HepG2 (cell line): ENCODE results near the gene PARS2. TPM values are rescaled to one million over a fixed set of nuclear protein-coding genes. Genes with fewer than 3 reads are reported as not detected.

Experiments used
- ARHGAP35 ChIP-seq: sonication (generic); formaldehyde crosslinking; IDR thresholded peaks from 2 replicates; pipeline ENCODE4 v1.9.0; 2022; ENCODE audit warnings: mild to moderate bottlenecking, inconsistent platforms, moderate library complexity, missing genetic modification reagents, borderline replicate concordance
- BHLHE40 ChIP-seq: IDR thresholded peaks from 2 replicates; pipeline ENCODE4 v1.6.1; 2011; ENCODE audit warnings: low read length, improper control_type of control experiment
- CREM ChIP-seq, 2 experiments: sonication (generic) in 1 of 2; formaldehyde crosslinking in 1 of 2; IDR thresholded peaks; 2 replicates each; pipeline versions ENCODE4 v1.4.0 to v1.6.1; 2016 to 2020; ENCODE audit warnings: antibody characterized with exemption in 1 of 2, mild to moderate bottlenecking in 1 of 2, missing genetic modification reagents in 1 of 2
- ESRRA ChIP-seq: sonication (generic); formaldehyde crosslinking; IDR thresholded peaks from 2 replicates; pipeline ENCODE4 v1.5.1; 2020; ENCODE audit warnings: mild to moderate bottlenecking, low read depth, missing genetic modification reagents
- FOXK2 ChIP-seq: fragments of 450-650 bp; IDR thresholded peaks from 2 replicates; pipeline ENCODE4 v1.6.1; 2016
- SALL2 ChIP-seq: sonication (generic); formaldehyde crosslinking; IDR thresholded peaks from 2 replicates; pipeline ENCODE4 v1.8.1; 2023; ENCODE audit warnings: mild to moderate bottlenecking, missing genetic modification reagents, inconsistent platforms
- SMARCC2 ChIP-seq: fragments of 450-650 bp; IDR thresholded peaks from 2 replicates; pipeline ENCODE4 v1.6.1; 2017; ENCODE audit warnings: antibody characterized with exemption, mild to moderate bottlenecking
- SNAPC2 ChIP-seq: sonication (generic); formaldehyde crosslinking; IDR thresholded peaks from 2 replicates; pipeline ENCODE4 v1.8.1; 2022; ENCODE audit warnings: mild to moderate bottlenecking, missing genetic modification reagents
- SOX6 ChIP-seq, 2 experiments: fragments of 450-650 bp in 1 of 2; sonication (generic) in 1 of 2; formaldehyde crosslinking in 1 of 2; IDR thresholded peaks; 2 replicates each; pipeline versions ENCODE4 v1.4.0 to v1.6.1; 2017 to 2020; ENCODE audit warnings: antibody characterized with exemption in 1 of 2, mild to moderate bottlenecking in 1 of 2, missing genetic modification reagents in 1 of 2
- TCF12 ChIP-seq, 2 experiments: fragments of 450-650 bp in 1 of 2; sonication (generic) in 1 of 2; formaldehyde crosslinking in 1 of 2; IDR thresholded peaks; 2 replicates each; pipeline versions ENCODE4 v1.6.1 to v1.8.0; 2017 to 2022; ENCODE audit warnings: antibody characterized with exemption in 1 of 2, mild to moderate bottlenecking in 1 of 2, missing genetic modification reagents in 1 of 2, moderate library complexity in 1 of 2
- TP53 ChIP-seq: sonication (generic); formaldehyde crosslinking; conservative IDR thresholded peaks from 2 replicates; pipeline ENCODE4 v1.4.0; 2020; ENCODE audit warnings: missing genetic modification reagents
- ZFAT ChIP-seq: sonication (generic); formaldehyde crosslinking; conservative IDR thresholded peaks from 2 replicates; pipeline ENCODE4 v1.8.1; 2023; ENCODE audit warnings: missing genetic modification reagents, inconsistent platforms
- ZIK1 ChIP-seq: sonication (generic); formaldehyde crosslinking; IDR thresholded peaks from 2 replicates; pipeline ENCODE4 v1.5.0; 2020; ENCODE audit warnings: mild to moderate bottlenecking, low read depth, missing genetic modification reagents, borderline replicate concordance
- ZNF382 ChIP-seq: sonication (generic); formaldehyde crosslinking; IDR thresholded peaks from 2 replicates; pipeline ENCODE4 v1.5.0; 2020; ENCODE audit warnings: missing genetic modification reagents, mild to moderate bottlenecking, borderline replicate concordance
- ZNF546 ChIP-seq: sonication (generic); formaldehyde crosslinking; conservative IDR thresholded peaks from 2 replicates; pipeline ENCODE4 v1.8.1; 2023; ENCODE audit warnings: mild to moderate bottlenecking, missing genetic modification reagents
- ZSCAN12 ChIP-seq: sonication (generic); formaldehyde crosslinking; IDR thresholded peaks from 2 replicates; pipeline ENCODE4 v1.9.0; 2021; ENCODE audit warnings: mild to moderate bottlenecking, missing genetic modification reagents
- polyA plus RNA-seq, 8 experiments: library from polyadenylated mRNA; depleted of rRNA in 3 of 8; stranded (reverse) in 7 of 8; unstranded in 1 of 8; fragments of >200 nt; fragmentation: Illumina TruSeq in 4 of 8; extraction: Trizol in 4 of 8; gene quantifications; 2 replicates each; pipeline versions ENCODE4 v1.2.1 to v1.2.3, GENCODE V29; 2011 to 2016; ENCODE audit warnings: low read depth in 4 of 8, missing spikeins in 1 of 8, mixed read lengths in 1 of 8; ENCODE audit not compliant: insufficient read depth in 1 of 8
- total RNA-seq, 5 experiments: library from RNA; depleted of rRNA; stranded (reverse); fragments of >200 nt; fragmentation: Illumina TruSeq; extraction: Trizol; gene quantifications; 2 replicates each; pipeline ENCODE4 v1.2.3, GENCODE V29; 2016; ENCODE audit warnings: low read depth in 1 of 5
- TF ChIP-seq, protein P1 (sequence below): sonication (generic); formaldehyde crosslinking; IDR thresholded peaks from 2 replicates; pipeline ENCODE4 v1.4.0; 2020; ENCODE audit warnings: low read depth, mild to moderate bottlenecking, missing genetic modification reagents
- TF ChIP-seq, protein P2 (sequence below): sonication (generic); formaldehyde crosslinking; IDR thresholded peaks from 2 replicates; pipeline ENCODE4 v1.8.1; 2023; ENCODE audit warnings: mild to moderate bottlenecking, moderate library complexity, missing genetic modification reagents
- TF ChIP-seq, protein P3 (sequence below): sonication (generic); formaldehyde crosslinking; IDR thresholded peaks from 2 replicates; pipeline ENCODE4 v1.8.0; 2022; ENCODE audit warnings: missing genetic modification reagents, mild to moderate bottlenecking, moderate library complexity, borderline replicate concordance
- TF ChIP-seq, protein P4 (sequence below): sonication (generic); IDR thresholded peaks from 2 replicates; pipeline ENCODE4 v1.6.1; 2016; ENCODE audit warnings: low read depth, borderline replicate concordance
- TF ChIP-seq, protein P5 (sequence below): sonication (generic); formaldehyde crosslinking; IDR thresholded peaks from 2 replicates; pipeline ENCODE4 v1.5.1; 2020; ENCODE audit warnings: missing genetic modification reagents, mild to moderate bottlenecking, borderline replicate concordance

The PARS2 gene
- total and polyA plus RNA-seq, 2 of the 13 experiments (the other 11 are each of a cell fraction or from before 2014, with no cell fraction given) = 2.4 to 4.6 TPM

DNA sequence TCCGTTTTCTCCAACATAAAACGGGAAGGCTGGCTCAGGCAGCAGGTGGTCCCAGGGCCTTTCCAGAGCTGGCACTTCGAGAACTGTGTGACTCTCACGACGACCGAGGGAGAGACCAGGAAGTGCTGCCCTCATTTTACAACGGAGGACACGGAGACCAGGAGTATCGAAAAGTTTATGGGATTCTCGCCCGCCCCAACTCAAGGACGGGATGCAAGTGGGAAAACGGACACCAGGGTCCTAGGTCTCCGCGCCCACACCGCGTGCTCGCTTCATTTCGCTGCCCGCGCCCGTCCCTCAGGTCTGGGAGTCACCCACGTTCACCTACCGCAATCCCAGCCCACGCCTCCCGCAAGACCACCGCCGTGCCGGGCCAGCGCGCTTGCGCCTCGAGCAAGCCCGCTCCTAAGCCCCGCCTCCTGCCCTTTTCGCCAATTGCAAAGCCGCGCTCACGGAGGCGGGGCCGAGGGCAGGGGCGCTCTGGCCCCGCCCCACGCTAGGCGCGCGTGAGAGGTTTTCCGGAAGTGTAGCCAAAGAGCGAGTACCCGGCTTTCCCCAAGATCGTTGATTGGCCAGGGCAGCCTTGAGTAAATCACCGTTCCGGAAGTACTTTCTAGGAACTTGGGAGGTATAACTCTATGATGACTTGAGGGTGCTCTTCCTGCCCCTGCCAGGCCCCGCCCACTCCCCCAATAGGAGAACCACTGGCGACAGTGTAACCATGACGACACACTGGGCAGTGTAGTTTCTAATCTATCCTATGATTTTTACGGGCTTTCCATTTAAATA, at the start of gene PARS2 (continued):
- TF ChIP-seq ZIK1 (CRISPR knock-in tag) (no peak; the same call in 1 of the 2 replicates), ZSCAN12 (no peak), SNAPC2 (CRISPR knock-in tag) (0 out of 2 replicates have a peak, but pooled peaks have one; percentile 21), ESRRA (CRISPR knock-in tag) (no peak), ZFAT (no peak), ARHGAP35 (CRISPR knock-in tag) (no peak), SOX6 (IDR thresholded peaks at IDR 0.05) (no peak), SOX6 (CRISPR knock-in tag; IDR thresholded peaks at IDR 0.05) (no peak; the same call in 1 of the 2 replicates), SALL2 (CRISPR knock-in tag) (peak; percentile 67; the same call in 1 of the 2 replicates), FOXK2 (no peak), CREM (IDR thresholded peaks at IDR 0.05) (peak; percentile 48; the same call in 1 of the 2 replicates), CREM (CRISPR knock-in tag; IDR thresholded peaks at IDR 0.05) (no peak), TCF12 (IDR thresholded peaks at IDR 0.05) (no peak), TCF12 (CRISPR knock-in tag; IDR thresholded peaks at IDR 0.05) (no peak), SMARCC2 (no peak), BHLHE40 (peak; percentile 57), ZNF546 (CRISPR knock-in tag) (no peak), ZNF382 (no peak), TP53 (CRISPR knock-in tag) (no peak)
- TF ChIP-seq, protein P1, sequence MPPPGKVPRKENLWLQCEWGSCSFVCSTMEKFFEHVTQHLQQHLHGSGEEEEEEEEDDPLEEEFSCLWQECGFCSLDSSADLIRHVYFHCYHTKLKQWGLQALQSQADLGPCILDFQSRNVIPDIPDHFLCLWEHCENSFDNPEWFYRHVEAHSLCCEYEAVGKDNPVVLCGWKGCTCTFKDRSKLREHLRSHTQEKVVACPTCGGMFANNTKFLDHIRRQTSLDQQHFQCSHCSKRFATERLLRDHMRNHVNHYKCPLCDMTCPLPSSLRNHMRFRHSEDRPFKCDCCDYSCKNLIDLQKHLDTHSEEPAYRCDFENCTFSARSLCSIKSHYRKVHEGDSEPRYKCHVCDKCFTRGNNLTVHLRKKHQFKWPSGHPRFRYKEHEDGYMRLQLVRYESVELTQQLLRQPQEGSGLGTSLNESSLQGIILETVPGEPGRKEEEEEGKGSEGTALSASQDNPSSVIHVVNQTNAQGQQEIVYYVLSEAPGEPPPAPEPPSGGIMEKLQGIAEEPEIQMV (CRISPR knock-in tag) = no peak
- TF ChIP-seq, protein P2, sequence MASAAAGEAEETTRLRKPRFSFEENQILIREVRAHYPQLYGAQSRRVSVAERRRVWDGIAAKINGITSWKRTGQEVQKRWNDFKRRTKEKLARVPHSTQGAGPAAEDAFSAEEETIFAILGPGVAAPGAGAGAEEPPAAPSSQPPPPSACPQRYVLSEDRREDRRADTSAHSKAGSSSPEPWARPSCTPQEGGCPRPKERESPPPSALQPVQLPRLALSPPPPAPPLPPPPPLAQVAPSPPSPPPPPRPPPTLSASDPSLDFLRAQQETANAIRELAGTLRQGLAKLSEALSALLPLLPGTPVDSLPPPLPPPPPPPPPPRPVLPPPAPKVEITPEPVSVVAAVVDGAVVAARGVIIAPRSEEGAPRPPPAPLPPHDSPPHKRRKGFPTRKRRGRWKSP (CRISPR knock-in tag) = no peak
- TF ChIP-seq, protein P3, sequence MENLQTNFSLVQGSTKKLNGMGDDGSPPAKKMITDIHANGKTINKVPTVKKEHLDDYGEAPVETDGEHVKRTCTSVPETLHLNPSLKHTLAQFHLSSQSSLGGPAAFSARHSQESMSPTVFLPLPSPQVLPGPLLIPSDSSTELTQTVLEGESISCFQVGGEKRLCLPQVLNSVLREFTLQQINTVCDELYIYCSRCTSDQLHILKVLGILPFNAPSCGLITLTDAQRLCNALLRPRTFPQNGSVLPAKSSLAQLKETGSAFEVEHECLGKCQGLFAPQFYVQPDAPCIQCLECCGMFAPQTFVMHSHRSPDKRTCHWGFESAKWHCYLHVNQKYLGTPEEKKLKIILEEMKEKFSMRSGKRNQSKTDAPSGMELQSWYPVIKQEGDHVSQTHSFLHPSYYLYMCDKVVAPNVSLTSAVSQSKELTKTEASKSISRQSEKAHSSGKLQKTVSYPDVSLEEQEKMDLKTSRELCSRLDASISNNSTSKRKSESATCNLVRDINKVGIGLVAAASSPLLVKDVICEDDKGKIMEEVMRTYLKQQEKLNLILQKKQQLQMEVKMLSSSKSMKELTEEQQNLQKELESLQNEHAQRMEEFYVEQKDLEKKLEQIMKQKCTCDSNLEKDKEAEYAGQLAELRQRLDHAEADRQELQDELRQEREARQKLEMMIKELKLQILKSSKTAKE = no peak
- TF ChIP-seq, protein P4, sequence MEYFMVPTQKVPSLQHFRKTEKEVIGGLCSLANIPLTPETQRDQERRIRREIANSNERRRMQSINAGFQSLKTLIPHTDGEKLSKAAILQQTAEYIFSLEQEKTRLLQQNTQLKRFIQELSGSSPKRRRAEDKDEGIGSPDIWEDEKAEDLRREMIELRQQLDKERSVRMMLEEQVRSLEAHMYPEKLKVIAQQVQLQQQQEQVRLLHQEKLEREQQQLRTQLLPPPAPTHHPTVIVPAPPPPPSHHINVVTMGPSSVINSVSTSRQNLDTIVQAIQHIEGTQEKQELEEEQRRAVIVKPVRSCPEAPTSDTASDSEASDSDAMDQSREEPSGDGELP = no peak
- TF ChIP-seq, protein P5, sequence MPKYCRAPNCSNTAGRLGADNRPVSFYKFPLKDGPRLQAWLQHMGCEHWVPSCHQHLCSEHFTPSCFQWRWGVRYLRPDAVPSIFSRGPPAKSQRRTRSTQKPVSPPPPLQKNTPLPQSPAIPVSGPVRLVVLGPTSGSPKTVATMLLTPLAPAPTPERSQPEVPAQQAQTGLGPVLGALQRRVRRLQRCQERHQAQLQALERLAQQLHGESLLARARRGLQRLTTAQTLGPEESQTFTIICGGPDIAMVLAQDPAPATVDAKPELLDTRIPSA = no peak
